ENCODE measurements around the gene PACSIN3.

GRCh38 chr11:47132490-47132889, 53.7 kb downstream of the PACSIN3 start:
- TF ChIP-seq POLR2A (IDR thresholded peaks at IDR 0.05) (no peak), CTCF (IDR thresholded peaks at IDR 0.05) (no peak)
